ENCODE data around the gene ZBTB8B.

- TF ChIP-seq CTCF (conservative IDR thresholded peaks at IDR 0.05 in 1 of 2, IDR thresholded peaks at IDR 0.05 in 1 of 2; ENCODE audit: extremely low read depth in 1 of 2, insufficient read depth in 1 of 2, low read depth in 1 of 2, low read length in 2 of 2) = no peak
- TF ChIP-seq EZH2 (IDR thresholded peaks at IDR 0.05; ENCODE audit: borderline replicate concordance, low read length) = no peak
Measured at GRCh38 chr1:32455958-32456357, 8.9 kb upstream of the ZBTB8B start.
